ENCODE data around the gene TBKBP1.

GRCh38 chr17:47711366-47712099, 17.6 kb downstream of the TBKBP1 start:
- TF ChIP-seq POLR2A (IDR thresholded peaks at IDR 0.05) (no peak), CTCF (IDR thresholded peaks at IDR 0.05) (no peak)

Measured in breast epithelium (tissue), 3 donors.